Measurements from ENCODE around the gene NFKBIE.

Gene NFKBIE

GRCh38 chr6:44307217-44307616 lies 41.9 kb upstream of the NFKBIE start:
- Histone ChIP-seq H3K27me3 (ENCODE audit: insufficient read depth, poor library complexity, severe bottlenecking) (no peaks in the 10 kb centered on the region), H3K27ac (replicated peaks) (no peak overlapping the region), H3K4me3 (replicated peaks; ENCODE audit: insufficient read depth, low read length) (no peak overlapping the region)
- no peak for TF ChIP-seq REST (IDR thresholded peaks at IDR 0.05; ENCODE audit: insufficient replicate concordance, low read depth)
- TF ChIP-seq SPI1 (IDR thresholded peaks at IDR 0.05; ENCODE audit: borderline replicate concordance, low read depth): no peak
- TF ChIP-seq POLR2AphosphoS5 (IDR thresholded peaks at IDR 0.05; ENCODE audit: low read depth): 0 out of 2 replicates have a peak, but pooled peaks have one; percentile 33
- TF ChIP-seq CTCF (IDR thresholded peaks at IDR 0.05; ENCODE audit: insufficient read depth, low read length): no peak
- no peak for TF ChIP-seq GABPA (IDR thresholded peaks at IDR 0.05; ENCODE audit: low read depth)
- no peak for DNase-seq (ENCODE audit: low read depth in 1 of 2, low spot score in 1 of 2)

GRCh38 chr6:44306710-44307109 lies 41.4 kb upstream of the NFKBIE start:
- H3K27ac ChIP-seq (replicated peaks): no peak overlapping the region

More at GRCh38 chr6:44306710-44307109, 41.4 kb upstream of the NFKBIE start:
- H3K4me3 ChIP-seq (replicated peaks; ENCODE audit: insufficient read depth, low read length): no peak overlapping the region
- TF ChIP-seq REST (IDR thresholded peaks at IDR 0.05; ENCODE audit: insufficient replicate concordance, low read depth) (no peak), SPI1 (IDR thresholded peaks at IDR 0.05; ENCODE audit: borderline replicate concordance, low read depth) (no peak), CTCF (IDR thresholded peaks at IDR 0.05; ENCODE audit: insufficient read depth, low read length) (no peak), GABPA (IDR thresholded peaks at IDR 0.05; ENCODE audit: low read depth) (no peak), POLR2AphosphoS5 (IDR thresholded peaks at IDR 0.05; ENCODE audit: low read depth) (no peak)
- H3K27me3 ChIP-seq (ENCODE audit: insufficient read depth, poor library complexity, severe bottlenecking): no peaks in the 10 kb centered on the region
- no peak for DNase-seq (ENCODE audit: low read depth in 1 of 2, low spot score in 1 of 2)

Measured in HL-60 (cell line).